Stimulated activated CD4-positive, alpha-beta T cell treated with anti-CD3 and anti-CD28 coated beads, Interleukin-12 subunit alpha, Interleukin-12 subunit beta, amount 100 ng/mL, for 24 hours (primary cell): Measurements from ENCODE around the gene SNRPB.

Source experiments
- DNase-seq, 2 experiments: peaks; one replicate each; pipeline ENCODE4 v3.0.0-alpha.2; 2020; ENCODE audit warnings: low read depth in 2 of 2

SNRPB gene

GRCh38 chr20:2429051-2429450 lies 41.5 kb downstream of the SNRPB start:
- no peak for DNase-seq

- DNase-seq = no peak
These were observed 49.3 kb downstream of the SNRPB start for GRCh38 chr20:2421247-2421646.

DNA sequence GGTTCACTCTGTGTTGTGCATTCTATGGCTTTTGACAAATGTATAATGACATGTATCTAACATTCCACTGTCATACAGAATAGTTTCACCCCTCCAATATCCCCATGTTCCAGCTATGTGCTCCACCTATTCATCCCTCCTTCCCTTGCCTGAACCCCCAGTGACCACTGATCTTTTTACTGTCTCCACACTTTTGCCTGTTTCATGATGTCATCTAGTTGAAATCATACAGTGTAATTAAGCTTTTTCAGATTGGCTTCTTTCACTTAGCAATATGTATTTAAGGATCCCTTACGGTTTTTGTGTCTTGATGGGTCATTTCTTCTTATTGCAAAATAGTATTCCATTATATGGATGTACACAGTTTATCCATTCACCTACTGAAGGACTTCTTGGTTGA lies 50.1 kb downstream of the SNRPB start:
- DNase-seq = no peak

GRCh38 chr20:2418388-2418787 lies 52.2 kb downstream of the SNRPB start:
- DNase-seq = no peak

GRCh38 chr20:2417213-2417541 lies 53.4 kb downstream of the SNRPB start:
- DNase-seq = no peak

DNA sequence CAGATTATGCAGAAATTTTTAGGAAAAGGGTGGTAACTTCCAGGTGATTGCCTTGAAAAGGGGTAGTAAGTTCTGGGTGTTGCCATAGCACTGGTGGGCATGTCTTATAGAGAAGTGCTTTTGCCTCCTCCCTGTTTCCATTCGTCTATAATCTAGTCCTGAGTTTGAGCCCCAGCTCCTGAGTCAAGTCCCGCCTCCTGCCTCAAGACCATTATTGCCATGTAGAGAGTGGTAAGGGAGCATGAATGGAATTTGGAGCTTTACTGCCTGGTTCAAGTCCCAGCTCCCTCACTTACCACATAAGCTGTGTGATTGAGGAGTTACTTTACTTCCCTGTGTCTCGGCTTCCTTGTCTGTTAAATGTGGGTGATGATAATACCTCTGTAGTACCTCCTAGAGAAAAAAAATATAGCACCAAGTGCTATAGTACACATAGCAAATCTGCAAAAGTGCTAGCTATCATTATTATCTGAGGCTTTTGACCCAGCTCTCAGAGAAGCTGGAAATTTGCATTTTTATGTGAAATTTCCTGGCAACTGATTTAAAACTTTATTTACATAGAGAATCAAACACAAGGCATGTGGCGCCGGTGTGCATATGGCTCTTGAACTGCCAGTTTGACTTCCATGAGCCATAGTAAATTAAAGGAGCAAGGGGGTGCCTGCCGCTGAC lies 53.9 kb downstream of the SNRPB start:
- no peak for DNase-seq
